Activated CD8-positive, alpha-beta T cell treated with anti-CD3 and anti-CD28 coated beads, Interleukin-2, amount 10 ng/mL, durations not matched to agents 7 days and 5 days (primary cell): Measurements from ENCODE around the gene FAM151B. TPM values are rescaled to one million over a fixed set of nuclear protein-coding genes. Genes with fewer than 3 reads are reported as not detected.

Source experiments
- ATAC-seq: fragments of 150-1000 bp; cut with Tn5 transposase; one replicate; pipeline ENCODE4 v1.10.0; 2021; ENCODE audit warnings: moderate library complexity
- CTCF ChIA-PET: fragments of 350-600 bp; sonication (Branson Sonifier 250); formaldehyde crosslinking; loops from one replicate; lab custom pipeline; 2021; ENCODE audit warnings: antibody characterized with exemption; lab: Charles Lee
- POLR2A ChIA-PET: fragments of 350-600 bp; sonication (Branson Sonifier 250); formaldehyde crosslinking; loops from one replicate; lab custom pipeline; 2021; ENCODE audit warnings: antibody characterized with exemption; lab: Charles Lee
- DNase-seq: peaks from one replicate; pipeline ENCODE4 v3.0.0-alpha.2; 2020
- H3K27ac Mint-ChIP-seq: one replicate; pipeline ENCODE4 v1.8.0; 2021; ENCODE audit warnings: mild to moderate bottlenecking, mixed read lengths
- H3K27me3 Mint-ChIP-seq: one replicate; pipeline ENCODE4 v1.8.0; 2021; ENCODE audit warnings: low read depth, mixed read lengths
- H3K36me3 Mint-ChIP-seq: one replicate; pipeline ENCODE4 v1.8.0; 2021; ENCODE audit warnings: low read depth, mixed read lengths
- H3K4me1 Mint-ChIP-seq: one replicate; pipeline ENCODE4 v1.8.0; 2021; ENCODE audit warnings: low read depth, mixed read lengths
- H3K4me3 Mint-ChIP-seq: one replicate; pipeline ENCODE4 v1.8.0; 2021; ENCODE audit warnings: mild to moderate bottlenecking, mixed read lengths
- H3K9me3 Mint-ChIP-seq: one replicate; pipeline ENCODE4 v1.8.0; 2022; ENCODE audit warnings: mixed read lengths; ENCODE audit not compliant: insufficient read depth
- total RNA-seq, 2 experiments: library from RNA; stranded (reverse); gene quantifications; one replicate each; pipeline ENCODE4 v1.2.3, GENCODE V29; 2021

Gene FAM151B
- total RNA-seq, 2 experiments from 2014 or later, result not detected

- H3K9me3 Mint-ChIP-seq, result no peaks in the 10 kb centered on the region
- H3K27me3 Mint-ChIP-seq, result peaks cover 6% of the 10 kb centered on the region
- CTCF ChIA-PET, result no interaction called here
- DNase-seq, result no peak
- POLR2A ChIA-PET, result no interaction called here
- no peak overlapping the region for H3K4me3 Mint-ChIP-seq
- no peak overlapping the region for H3K27ac Mint-ChIP-seq
- no peaks in the 10 kb centered on the region for H3K36me3 Mint-ChIP-seq
- H3K4me1 Mint-ChIP-seq, result no peaks in the 10 kb centered on the region
- no peak for ATAC-seq
Observed at GRCh38 chr5:80592105-80592504, 104.2 kb downstream of the FAM151B start.

Other genes starting within 250 kb of the FAM151B start
- gene SERINC5, start 232.1 kb upstream of the FAM151B start, total RNA-seq, result 10 to 100 TPM; 52.5 to 54.5 TPM
- not detected for gene SPZ1, start 168.1 kb upstream of the FAM151B start, total RNA-seq
- gene ZFYVE16, start 80.0 kb upstream of the FAM151B start, total RNA-seq, result 10 to 100 TPM in 1 of 2 experiments, 1 to 10 TPM in 1; 9.9 to 12.3 TPM
- gene ANKRD34B, start 82.2 kb downstream of the FAM151B start, total RNA-seq, result not detected
- 10 to 100 TPM; 20.1 to 20.3 TPM for gene MSH3, start 166.6 kb downstream of the FAM151B start, total RNA-seq
- 100 to 1,000 TPM in 1 of 2 experiments, 10 to 100 TPM in 1; 96.2 to 102 TPM for gene DHFR, start 166.9 kb downstream of the FAM151B start, total RNA-seq